K562 (cell line): ENCODE results near the gene SDK1. TPM values are rescaled to one million over a fixed set of nuclear protein-coding genes. Genes with fewer than 3 reads are reported as not detected.

ENCODE experiments used
- FIP1L1 ChIP-seq: fragments of 200-400 bp; formaldehyde crosslinking; IDR thresholded peaks from 2 replicates; pipeline ENCODE4 v1.6.1; 2018; ENCODE audit warnings: mild to moderate bottlenecking, low read depth, low read length; ENCODE audit not compliant: poor library complexity, severe bottlenecking
- FOS ChIP-seq: IDR thresholded peaks from 3 replicates; pipeline ENCODE4 v1.6.1; 2011; ENCODE audit not compliant: insufficient read length; ENCODE audit errors: extremely low read depth
- HNRNPK ChIP-seq: fragments of 200-400 bp; formaldehyde crosslinking; IDR thresholded peaks from one replicate; pipeline ENCODE4 v1.6.1; 2018; ENCODE audit warnings: mild to moderate bottlenecking, low read depth, low read length; ENCODE audit not compliant: poor library complexity, severe bottlenecking
- HNRNPL ChIP-seq: fragments of 200-400 bp; formaldehyde crosslinking; IDR thresholded peaks from 2 replicates; pipeline ENCODE4 v1.6.1; 2017; ENCODE audit warnings: low read depth, mild to moderate bottlenecking, low read length
- MITF ChIP-seq: IDR thresholded peaks from 2 replicates; pipeline ENCODE4 v1.6.1; 2014; ENCODE audit warnings: antibody characterized with exemption
- MYNN ChIP-seq, 2 experiments: sonication (generic); formaldehyde crosslinking in 1 of 2; IDR thresholded peaks; 2 replicates each; pipeline versions ENCODE4 v1.5.0 to v1.6.1; 2016 to 2020; ENCODE audit warnings: antibody characterized with exemption in 1 of 2, missing genetic modification reagents in 1 of 2
- NKRF ChIP-seq: fragments of 450-650 bp; IDR thresholded peaks from 2 replicates; pipeline ENCODE4 v1.6.1; 2016; ENCODE audit warnings: borderline replicate concordance
- POLR2AphosphoS5 ChIP-seq: IDR thresholded peaks from 2 replicates; pipeline ENCODE4 v1.6.1; 2011; ENCODE audit warnings: mild to moderate bottlenecking, low read depth, low read length, moderate library complexity; ENCODE audit not compliant: control insufficient read depth, insufficient read depth
- RAD51 ChIP-seq: fragments of 450-650 bp; IDR thresholded peaks from 2 replicates; pipeline ENCODE4 v1.7.1; 2016; ENCODE audit warnings: low read depth, mild to moderate bottlenecking, borderline replicate concordance
- STAG1 ChIP-seq: sonication (generic); formaldehyde crosslinking; IDR thresholded peaks from 2 replicates; pipeline ENCODE4 v1.5.0; 2020; ENCODE audit warnings: missing genetic modification reagents, borderline replicate concordance
- ZNF324 ChIP-seq: fragments of 250-450 bp; sonication (Bioruptor Pico); IDR thresholded peaks from 2 replicates; pipeline ENCODE4 v1.4.0; 2020; ENCODE audit warnings: mild to moderate bottlenecking
- polyA plus RNA-seq, 8 experiments: library from polyadenylated mRNA; depleted of rRNA in 4 of 8; stranded (reverse) in 5 of 8; unstranded in 3 of 8; fragments of >200 nt; fragmentation: Nextera tagmentation in 2 of 8; fragmentation: Illumina TruSeq in 1 of 8; extraction: Ambion mirVana in 2 of 8; extraction: Trizol in 1 of 8; gene quantifications; 2 replicates each; pipeline versions ENCODE4 v1.2.1 to v1.2.3, GENCODE V29; 2011 to 2014; ENCODE audit warnings: inconsistent platforms in 1 of 8, missing spikeins in 1 of 8
- total RNA-seq, 7 experiments: library from RNA; depleted of rRNA in 6 of 7; stranded (reverse); fragments of >200 nt in 6 of 7; fragmentation: Illumina TruSeq in 2 of 7; extraction: Trizol in 2 of 7; gene quantifications; 2 replicates each; pipeline versions ENCODE4 v1.2.1 to v1.2.3, GENCODE V29; 2011 to 2021; ENCODE audit warnings: low replicate concordance in 1 of 7

The SDK1 gene
- total and polyA plus RNA-seq, 9 of the 15 experiments (the other 6 are each of a cell fraction or from before 2014, with no cell fraction given), result 0.16 TPM; not detected in 8

- TF ChIP-seq STAG1 (CRISPR knock-in tag) (no peak), POLR2AphosphoS5 (no peak), HNRNPK (no peak), NKRF (no peak), HNRNPL (no peak), MYNN (IDR thresholded peaks at IDR 0.05) (no peak), MYNN (CRISPR knock-in tag; IDR thresholded peaks at IDR 0.05) (no peak), ZNF324 (CRISPR knock-in tag) (no peak), FOS (no peak), FIP1L1 (no peak), MITF (no peak), RAD51 (no peak)
- TF ChIP-seq, all 486 proteins: peak for 0
Measured at GRCh38 chr7:3949242-3949640, 648.2 kb downstream of the SDK1 start (continued).
